Measurements from ENCODE around the gene USP3.

- no peak for TF ChIP-seq POLR2A (IDR thresholded peaks at IDR 0.05; ENCODE audit: low read depth, low read length)
- TF ChIP-seq POLR2AphosphoS5 (IDR thresholded peaks at IDR 0.05; ENCODE audit: low read depth, low read length) = no peak
- no peak for TF ChIP-seq PAX5 (IDR thresholded peaks at IDR 0.05; ENCODE audit: insufficient read depth, low read length, severe bottlenecking)
- no peak for TF ChIP-seq TAF1 (IDR thresholded peaks at IDR 0.05; ENCODE audit: low read depth, low read length)
- TF ChIP-seq POU2F2 (IDR thresholded peaks at IDR 0.05; ENCODE audit: low read depth, low read length) = no peak
Measured at GRCh38 chr15:63611177-63611576, 106.8 kb downstream of the USP3 start.

All from GM12891 (cell line).